LNCaP clone FGC (cell line): ENCODE results near the gene RAP1GAP2.
"Not testable (repeated sequence)": the region's sequence is repeated elsewhere in the genome, so short reads cannot be mapped to it uniquely, and the experiment has no call there.

Source experiments
- DNase-seq: peaks from one replicate; pipeline ENCODE4 v3.0.0-alpha.2; 2011; ENCODE audit warnings: low read depth
- H3K4me3 ChIP-seq: 2 replicates; pipeline ENCODE4 v1.5.1; 2011; ENCODE audit warnings: mild to moderate bottlenecking, low read depth, low read length, control low read depth
- TF ChIP-seq, protein P1 (sequence below): IDR thresholded peaks from 2 replicates; pipeline ENCODE4 v1.5.1; 2012; ENCODE audit warnings: mild to moderate bottlenecking; ENCODE audit not compliant: control insufficient read depth, insufficient read depth; ENCODE audit errors: extremely low read depth

The RAP1GAP2 gene

DNA sequence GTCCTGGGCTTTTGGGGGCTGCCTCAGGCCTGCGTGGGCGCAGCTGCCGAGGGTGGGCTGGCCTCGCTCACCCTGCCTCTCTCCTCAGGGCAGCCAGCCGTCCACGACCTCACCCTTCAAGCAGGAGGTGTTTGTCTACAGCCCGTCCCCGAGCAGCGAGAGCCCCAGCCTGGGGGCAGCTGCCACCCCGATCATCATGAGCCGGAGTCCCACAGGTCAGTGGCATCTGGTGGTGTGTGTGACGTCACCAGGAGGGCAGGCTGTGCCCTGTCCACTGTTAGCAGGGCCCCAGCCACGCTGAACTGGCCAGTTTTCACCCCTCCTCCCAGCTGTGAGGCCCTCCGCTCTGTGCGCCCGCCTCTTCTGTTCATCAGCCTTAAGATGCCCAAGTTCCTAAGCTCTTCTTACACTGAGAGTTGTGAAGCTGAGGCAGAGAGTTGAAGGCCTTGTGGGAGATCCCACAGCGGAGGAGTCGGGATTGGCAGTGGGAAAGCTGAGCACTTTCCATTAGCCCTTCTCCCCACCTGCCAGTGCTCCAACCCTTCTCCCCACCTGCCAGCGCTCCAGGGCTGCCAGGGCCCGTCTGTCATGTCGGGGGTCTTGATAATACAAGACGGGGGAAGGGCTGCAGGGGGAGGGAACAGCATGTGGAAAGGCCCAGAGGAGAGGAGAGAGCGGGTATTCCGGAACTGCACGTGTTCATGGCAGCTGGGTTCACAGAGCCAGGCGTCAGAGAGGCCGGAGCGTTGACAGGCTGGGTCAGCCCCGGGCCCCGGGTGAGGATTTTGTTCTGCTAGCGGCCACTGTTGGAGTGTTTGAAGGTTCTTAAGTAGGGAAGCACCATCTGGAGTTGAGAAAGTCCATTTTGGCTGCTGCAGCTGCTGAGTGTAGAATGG lies 230.9 kb downstream of the RAP1GAP2 start:
- TF ChIP-seq, protein P1, sequence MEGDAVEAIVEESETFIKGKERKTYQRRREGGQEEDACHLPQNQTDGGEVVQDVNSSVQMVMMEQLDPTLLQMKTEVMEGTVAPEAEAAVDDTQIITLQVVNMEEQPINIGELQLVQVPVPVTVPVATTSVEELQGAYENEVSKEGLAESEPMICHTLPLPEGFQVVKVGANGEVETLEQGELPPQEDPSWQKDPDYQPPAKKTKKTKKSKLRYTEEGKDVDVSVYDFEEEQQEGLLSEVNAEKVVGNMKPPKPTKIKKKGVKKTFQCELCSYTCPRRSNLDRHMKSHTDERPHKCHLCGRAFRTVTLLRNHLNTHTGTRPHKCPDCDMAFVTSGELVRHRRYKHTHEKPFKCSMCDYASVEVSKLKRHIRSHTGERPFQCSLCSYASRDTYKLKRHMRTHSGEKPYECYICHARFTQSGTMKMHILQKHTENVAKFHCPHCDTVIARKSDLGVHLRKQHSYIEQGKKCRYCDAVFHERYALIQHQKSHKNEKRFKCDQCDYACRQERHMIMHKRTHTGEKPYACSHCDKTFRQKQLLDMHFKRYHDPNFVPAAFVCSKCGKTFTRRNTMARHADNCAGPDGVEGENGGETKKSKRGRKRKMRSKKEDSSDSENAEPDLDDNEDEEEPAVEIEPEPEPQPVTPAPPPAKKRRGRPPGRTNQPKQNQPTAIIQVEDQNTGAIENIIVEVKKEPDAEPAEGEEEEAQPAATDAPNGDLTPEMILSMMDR = no peak
- DNase-seq = no peak
- H3K4me3 ChIP-seq = no peak overlapping the region

DNA sequence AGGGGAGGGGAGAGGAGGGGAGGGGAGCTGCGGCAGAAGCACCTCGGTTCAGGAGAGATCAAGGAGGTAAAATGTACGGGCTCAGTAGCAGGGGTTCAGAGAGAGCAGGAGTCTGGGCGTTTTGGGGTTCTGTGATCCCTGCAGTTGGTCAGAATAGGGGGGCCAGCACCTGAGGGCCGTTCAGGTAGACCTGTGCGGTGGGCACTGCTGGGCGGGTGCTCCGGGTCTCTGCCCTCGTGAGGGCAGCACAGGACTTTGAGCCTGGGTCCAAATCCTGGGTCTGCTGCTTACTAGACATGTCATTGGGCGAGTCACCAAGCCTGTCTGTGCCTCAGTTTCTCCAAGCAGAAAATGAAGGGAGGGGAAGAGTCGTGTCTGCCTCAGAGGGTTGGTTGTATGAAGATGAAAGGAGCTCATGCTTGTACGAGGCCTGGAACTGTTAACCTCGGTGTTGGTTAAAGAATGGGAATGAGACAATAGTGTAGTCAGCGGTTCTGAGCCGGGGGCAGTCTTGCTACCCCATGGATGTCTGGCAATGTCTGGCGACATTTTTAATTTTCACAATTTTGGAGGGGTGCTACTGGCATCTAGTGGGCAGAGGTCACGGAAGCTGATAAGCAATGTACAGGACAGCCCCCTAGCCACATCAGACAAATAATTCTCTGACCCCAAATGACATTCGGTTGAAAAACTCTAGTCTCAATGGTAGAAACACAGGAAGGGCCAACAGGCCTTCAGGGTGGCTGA lies 231.7 kb downstream of the RAP1GAP2 start:
- H3K4me3 ChIP-seq = no peak overlapping the region
- no peak for DNase-seq
- TF ChIP-seq, protein P1 = no peak

DNA sequence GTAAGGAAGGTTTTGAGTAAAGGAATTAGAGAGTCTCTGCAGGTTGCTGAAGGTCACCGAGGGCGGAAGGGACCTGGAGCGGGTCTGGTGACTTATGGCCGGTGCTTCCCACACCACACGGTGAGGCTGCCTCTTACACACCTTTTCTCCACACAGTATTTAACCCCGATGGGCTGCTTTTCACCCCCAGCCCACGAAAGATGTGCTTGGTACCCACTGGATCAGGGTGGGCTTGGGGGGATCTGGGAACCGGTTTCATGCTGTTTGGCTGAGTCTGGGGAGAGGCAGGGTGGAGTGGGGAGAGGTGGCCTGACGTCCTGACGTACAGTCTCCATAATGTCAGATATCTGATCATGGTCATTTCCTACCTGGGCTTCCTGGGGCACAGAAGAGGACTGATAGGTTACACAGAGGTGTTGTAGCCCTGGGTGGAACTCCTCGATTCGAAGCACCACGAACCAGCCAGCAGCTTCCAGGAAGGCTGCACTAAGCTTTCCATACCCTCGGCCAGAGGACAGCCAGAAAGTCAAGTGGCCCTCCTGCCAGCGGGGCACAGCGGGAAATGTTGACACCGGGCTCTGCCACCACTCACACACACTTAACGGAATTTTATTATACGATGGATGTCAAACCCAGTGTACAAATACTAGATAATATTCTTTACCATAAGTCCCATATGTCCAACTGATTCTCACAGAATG lies 233.1 kb downstream of the RAP1GAP2 start:
- DNase-seq = no peak
- TF ChIP-seq, protein P1 = no peak
- no peak overlapping the region for H3K4me3 ChIP-seq

DNA sequence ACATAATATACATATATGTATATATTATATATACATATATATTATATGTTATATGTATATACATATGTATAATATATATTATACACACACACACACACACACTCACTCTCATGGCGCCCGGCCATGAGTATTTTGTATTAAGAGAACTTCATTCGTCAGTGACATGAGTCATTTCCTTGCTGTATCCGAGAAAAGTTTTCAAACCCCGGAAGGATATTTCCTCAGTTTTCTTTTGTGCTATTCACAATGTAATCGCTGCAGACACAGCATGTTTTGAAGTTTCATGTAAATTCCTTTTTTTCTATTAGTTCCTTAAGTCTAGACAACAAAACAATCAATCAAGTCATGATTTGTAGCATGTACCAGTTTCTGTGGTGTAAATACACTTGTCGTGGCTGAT lies 233.9 kb downstream of the RAP1GAP2 start:
- DNase-seq = no peak
- TF ChIP-seq, protein P1 = no peak
- H3K4me3 ChIP-seq = no peak overlapping the region

DNA sequence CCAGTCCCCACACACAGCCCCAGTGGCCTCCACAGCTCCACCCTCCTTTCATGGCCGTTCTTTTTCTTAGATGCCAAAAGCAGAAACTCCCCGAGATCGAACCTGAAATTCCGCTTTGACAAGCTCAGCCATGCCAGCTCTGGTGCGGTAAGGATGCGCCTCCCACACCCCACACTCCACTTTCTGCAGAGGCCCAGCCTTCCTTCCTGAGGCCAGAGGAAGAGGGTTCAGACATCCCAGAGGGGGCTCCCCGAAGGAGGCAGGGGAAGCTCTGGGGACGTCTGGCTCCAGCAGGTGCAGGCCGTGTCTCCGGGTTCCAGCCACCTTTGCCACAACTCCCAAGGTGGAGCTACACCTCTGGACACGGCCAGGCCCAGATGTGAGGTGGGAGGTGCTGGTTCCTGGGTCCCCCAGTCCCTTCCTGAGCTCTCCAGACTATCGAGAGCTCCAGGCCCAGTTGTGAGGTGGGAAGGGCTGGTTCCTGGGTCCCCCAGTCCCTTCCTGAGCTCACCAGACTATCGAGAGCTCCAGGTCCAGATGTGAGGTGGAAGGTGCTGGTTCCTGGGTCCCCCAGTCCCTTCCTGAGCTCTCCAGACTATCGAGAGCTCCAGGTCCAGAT lies 234.7 kb downstream of the RAP1GAP2 start:
- not testable (repeated sequence) for H3K4me3 ChIP-seq, DNase-seq

DNA sequence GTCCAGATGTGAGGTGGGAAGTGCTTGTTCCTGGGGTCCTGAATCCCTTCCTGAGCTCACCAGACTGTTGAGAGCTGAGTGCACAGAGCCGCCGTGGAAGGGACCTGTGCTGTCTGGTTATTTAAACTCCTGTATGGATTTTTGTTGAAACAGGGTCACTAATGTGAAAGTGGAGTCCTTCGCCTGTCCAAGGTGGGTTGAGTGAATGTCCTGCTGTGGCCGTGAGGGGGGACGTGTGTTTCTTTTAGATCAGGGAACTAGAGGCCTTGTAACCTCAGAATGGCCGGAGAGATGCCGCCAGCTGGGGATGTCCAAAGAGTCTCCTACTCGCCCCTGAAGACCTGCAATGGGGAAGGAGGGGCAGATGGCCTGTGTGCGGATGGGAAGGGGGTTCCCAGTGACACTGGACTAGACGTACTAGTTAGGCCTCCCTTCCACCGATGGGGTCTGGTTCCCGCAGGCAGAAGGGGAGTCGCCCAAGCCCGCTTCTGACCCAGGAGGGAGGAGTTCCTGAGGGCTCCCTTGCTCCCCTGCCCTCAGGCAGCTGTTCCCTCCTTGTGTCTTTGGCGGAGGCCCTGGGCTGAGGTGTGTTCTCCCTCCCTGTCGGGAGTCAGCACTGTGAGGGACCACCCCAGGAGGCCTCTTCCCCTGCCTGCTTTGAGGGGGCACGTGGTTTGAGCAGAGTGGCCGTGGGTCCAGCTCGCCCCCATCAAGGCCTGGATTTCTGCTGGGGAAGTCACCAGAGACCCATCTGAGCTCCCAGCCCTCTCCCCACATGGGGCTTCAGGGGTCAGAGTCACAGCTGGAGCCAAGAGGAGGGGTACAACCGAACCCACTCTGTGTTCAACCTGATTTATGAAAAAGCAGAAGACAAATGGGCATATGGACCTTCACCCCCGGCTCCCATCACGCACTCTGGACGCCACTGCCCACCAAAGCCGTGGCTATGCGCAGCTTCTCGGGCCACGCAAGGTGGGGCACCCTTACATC lies 236.3 kb downstream of the RAP1GAP2 start:
- DNase-seq = no peak

More for the DNA sequence above, 236.3 kb downstream of the RAP1GAP2 start:
- no peak overlapping the region for H3K4me3 ChIP-seq
- TF ChIP-seq, protein P1 = no peak
